ENCODE results near the gene CHST8.
"Not testable (repeated sequence)": the region's sequence is repeated elsewhere in the genome, so short reads cannot be mapped to it uniquely, and the experiment has no call there.

The CHST8 gene

DNA sequence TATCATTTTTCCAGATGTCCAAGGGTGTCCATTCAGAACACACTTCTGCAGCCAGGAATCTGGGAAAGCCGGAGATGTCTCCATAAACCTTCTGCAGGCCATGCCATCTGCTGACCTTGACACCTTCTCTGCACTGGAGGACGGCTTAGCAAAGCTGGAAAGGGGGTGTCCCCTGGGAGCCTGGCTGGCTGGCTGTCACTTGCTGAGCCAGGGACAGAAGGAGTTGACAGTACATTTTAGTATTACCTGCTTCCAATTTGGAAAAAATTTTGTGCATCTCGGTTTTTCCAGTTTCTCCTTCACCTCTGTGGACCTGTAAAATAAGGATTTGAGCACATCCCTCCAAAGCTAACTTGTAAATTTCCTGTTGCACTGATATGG, 8.1 kb upstream of the CHST8 start:
- ChIA-PET CTCF (no interaction called here), POLR2A (ENCODE audit: low non-redundant PET) (no interaction called here)
- TF ChIP-seq, protein P1, sequence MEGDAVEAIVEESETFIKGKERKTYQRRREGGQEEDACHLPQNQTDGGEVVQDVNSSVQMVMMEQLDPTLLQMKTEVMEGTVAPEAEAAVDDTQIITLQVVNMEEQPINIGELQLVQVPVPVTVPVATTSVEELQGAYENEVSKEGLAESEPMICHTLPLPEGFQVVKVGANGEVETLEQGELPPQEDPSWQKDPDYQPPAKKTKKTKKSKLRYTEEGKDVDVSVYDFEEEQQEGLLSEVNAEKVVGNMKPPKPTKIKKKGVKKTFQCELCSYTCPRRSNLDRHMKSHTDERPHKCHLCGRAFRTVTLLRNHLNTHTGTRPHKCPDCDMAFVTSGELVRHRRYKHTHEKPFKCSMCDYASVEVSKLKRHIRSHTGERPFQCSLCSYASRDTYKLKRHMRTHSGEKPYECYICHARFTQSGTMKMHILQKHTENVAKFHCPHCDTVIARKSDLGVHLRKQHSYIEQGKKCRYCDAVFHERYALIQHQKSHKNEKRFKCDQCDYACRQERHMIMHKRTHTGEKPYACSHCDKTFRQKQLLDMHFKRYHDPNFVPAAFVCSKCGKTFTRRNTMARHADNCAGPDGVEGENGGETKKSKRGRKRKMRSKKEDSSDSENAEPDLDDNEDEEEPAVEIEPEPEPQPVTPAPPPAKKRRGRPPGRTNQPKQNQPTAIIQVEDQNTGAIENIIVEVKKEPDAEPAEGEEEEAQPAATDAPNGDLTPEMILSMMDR (conservative IDR thresholded peaks at IDR 0.05; ENCODE audit: low read depth), result no peak
- no peak overlapping the region for H3K27ac ChIP-seq
- DNase-seq (ENCODE audit: low spot score), result no peak

DNA sequence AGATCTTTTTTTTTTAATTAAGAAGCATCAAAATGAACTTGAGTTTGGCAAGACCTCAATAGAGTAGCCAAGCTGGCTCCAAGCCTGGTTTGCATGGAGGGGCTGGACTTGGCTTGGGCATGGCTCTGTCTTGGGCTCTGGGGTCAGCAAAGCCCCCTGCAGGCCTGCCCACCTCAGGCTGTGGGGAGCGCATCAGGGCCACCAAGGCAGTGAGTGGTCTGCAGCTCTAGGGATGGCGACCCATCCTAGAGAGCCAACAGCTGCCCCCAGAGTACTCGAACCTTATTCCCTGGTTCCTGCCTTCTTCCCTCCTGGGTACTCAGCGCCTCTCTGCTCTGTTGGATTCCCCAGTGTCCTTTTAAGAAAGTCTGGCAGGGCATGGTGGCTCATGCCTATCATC, 5.4 kb upstream of the CHST8 start:
- ChIA-PET POLR2A (ENCODE audit: low non-redundant PET) (no interaction called here), CTCF (interaction anchor here (0.7 kb wide), 1 partner anchor 109 kb away, joined by 3 read pairs; no protein-coding TSS in a partner anchor)
- TF ChIP-seq, protein P1 (conservative IDR thresholded peaks at IDR 0.05; ENCODE audit: low read depth), result no peak
- no peak overlapping the region for H3K27ac ChIP-seq
- no peak for DNase-seq (ENCODE audit: low spot score)

DNA sequence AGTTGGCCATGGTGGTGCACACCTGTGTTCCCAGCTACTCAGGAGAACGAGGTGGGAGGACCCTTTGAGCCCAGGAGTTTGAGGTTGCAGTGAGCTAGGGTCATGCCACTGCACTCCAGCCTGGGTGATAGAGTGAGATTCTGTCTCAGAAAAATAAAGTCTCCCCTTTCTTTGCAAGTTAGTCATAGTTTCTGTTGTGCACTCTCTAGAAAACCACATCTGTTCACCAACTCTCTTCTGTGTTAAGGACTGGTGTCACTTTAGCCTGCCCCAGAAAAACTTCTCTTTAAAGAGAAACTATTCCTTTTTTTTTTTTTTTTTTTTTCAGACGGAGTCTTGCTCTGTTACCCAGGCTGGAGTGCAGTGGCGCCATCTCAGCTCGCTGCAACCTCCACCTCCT, 4.9 kb upstream of the CHST8 start:
- DNase-seq (ENCODE audit: low spot score), result no peak
- CTCF ChIA-PET, result no interaction called here
- no peak overlapping the region for H3K27ac ChIP-seq
- TF ChIP-seq, protein P1 (conservative IDR thresholded peaks at IDR 0.05; ENCODE audit: low read depth), result no peak
- POLR2A ChIA-PET (ENCODE audit: low non-redundant PET), result no interaction called here

DNA sequence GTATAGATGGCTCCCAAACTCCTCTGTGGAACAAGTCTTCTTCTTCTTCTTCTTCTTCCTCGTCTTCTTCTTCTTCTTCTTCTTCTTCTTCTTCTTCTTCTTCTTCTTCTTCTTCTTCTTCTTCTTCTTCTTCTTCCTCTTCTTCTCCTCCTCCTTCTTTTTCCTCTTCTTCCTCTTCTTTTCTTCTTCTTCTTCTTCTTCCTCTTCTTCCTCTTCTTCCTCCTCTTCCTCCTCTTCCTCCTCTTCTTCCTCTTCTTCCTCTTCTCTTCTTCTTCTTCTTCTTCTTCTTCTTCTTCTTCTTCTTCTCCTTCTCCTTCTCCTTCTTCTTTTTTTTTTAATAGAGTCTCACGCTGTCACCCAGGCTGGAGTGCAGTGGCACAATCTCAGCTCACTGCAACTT, 3.4 kb upstream of the CHST8 start:
- H3K27ac ChIP-seq; POLR2A ChIA-PET (ENCODE audit: low non-redundant PET); DNase-seq (ENCODE audit: low spot score): not testable (repeated sequence)
- CTCF ChIA-PET, result interaction anchor here (0.7 kb wide), 1 partner anchor 123 kb away, joined by 3 read pairs; no protein-coding TSS in a partner anchor

DNA sequence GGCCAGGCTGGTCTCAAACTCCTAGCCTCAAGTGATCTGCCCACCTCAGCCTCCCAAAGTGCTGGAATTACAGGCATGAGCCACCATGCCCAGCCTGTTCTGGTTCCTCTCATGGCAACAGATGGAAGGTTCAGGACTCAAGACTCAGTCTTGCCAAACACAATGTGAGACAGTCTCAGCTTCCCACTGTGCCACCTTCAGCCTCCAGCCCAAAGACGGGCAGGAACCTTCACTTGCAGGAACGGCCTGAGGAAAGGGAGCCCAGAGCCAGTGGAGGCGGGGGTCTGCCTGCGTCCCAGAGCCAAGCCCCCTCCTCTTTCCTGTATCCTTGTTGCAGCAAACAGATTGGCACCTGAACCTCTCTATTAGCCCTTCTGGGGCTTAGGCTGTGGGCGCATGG, 2.9 kb upstream of the CHST8 start:
- ChIA-PET POLR2A (ENCODE audit: low non-redundant PET) (no interaction called here), CTCF (interaction anchor here (0.7 kb wide), 1 partner anchor 122 kb away, joined by 3 read pairs; no protein-coding TSS in a partner anchor)
- no peak overlapping the region for H3K27ac ChIP-seq
- no peak for DNase-seq (ENCODE audit: low spot score)
- TF ChIP-seq, protein P1 (conservative IDR thresholded peaks at IDR 0.05; ENCODE audit: low read depth), result no peak

DNA sequence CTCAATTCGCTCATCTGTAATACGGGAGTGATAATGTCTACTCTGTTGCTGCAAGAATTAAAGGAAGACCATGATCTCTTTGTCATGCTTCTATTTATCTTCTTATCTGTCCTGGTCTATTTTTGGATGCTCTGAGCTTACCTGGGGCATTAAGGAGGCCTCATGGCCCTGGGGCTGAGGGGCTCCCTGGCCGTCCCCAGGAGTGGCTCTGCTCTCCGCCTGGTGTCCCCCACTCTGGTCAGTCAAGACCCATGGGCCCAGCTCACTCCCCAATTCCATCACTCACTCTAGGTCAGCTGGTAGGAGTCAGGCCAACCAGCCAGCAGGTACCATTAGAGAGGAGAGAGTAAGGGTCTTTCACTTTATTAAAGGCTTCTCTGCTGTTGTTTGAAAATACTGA, 1.1 kb upstream of the CHST8 start:
- TF ChIP-seq, protein P1 (conservative IDR thresholded peaks at IDR 0.05; ENCODE audit: low read depth), result no peak
- no peak overlapping the region for H3K27ac ChIP-seq
- ChIA-PET CTCF (no interaction called here), POLR2A (ENCODE audit: low non-redundant PET) (no interaction called here)
- DNase-seq (ENCODE audit: low spot score), result no peak

DNA sequence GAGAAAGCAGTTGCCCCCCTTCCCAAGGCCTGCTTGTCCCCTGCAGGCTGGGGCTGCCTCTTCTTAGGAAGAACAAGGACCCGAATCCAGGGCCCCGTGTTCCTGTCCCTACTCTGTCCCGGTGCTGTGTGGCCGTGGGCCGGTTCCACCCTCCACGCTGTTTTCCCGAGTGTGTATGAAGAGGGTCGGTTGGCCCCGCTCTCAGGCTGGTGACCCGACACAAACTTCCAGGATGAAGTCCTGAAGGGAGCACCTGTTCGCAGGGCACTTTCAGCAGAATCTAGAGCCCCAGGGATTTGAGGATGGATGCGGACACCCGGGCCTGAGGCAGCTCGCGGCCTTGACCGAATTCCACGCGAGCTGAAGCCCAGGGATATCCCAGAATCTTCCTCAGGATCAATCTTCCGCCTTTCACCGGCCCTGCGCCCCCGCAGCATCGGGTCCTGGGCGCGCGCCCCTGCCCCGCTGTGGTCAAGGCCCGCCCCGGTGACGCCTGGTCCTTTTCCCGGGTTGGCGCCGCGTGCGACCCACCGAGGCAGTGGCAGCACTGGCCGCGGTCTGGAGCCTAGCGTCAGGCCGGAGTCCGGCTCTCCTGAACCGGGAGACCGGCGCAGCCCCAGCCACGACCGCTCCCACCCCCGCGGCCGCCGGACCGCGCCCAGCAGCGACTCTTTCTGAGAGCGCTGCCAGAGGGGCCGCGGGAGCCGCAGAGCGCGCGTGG, 528 bp upstream of the CHST8 start:
- DNase-seq (ENCODE audit: low spot score), result no peak
- H3K27ac ChIP-seq, result no peak overlapping the region
- POLR2A ChIA-PET (ENCODE audit: low non-redundant PET), result no interaction called here
- TF ChIP-seq, protein P1 (conservative IDR thresholded peaks at IDR 0.05; ENCODE audit: low read depth), result no peak
- CTCF ChIA-PET, result no interaction called here

Data from RWPE1 (cell line).